ENCODE results near the gene BPIFA3. TPM values are rescaled to one million over a fixed set of nuclear protein-coding genes. Genes with fewer than 3 reads are reported as not detected.

Gene BPIFA3
- total RNA-seq, 1 experiment from 2014 or later = not detected

DNA sequence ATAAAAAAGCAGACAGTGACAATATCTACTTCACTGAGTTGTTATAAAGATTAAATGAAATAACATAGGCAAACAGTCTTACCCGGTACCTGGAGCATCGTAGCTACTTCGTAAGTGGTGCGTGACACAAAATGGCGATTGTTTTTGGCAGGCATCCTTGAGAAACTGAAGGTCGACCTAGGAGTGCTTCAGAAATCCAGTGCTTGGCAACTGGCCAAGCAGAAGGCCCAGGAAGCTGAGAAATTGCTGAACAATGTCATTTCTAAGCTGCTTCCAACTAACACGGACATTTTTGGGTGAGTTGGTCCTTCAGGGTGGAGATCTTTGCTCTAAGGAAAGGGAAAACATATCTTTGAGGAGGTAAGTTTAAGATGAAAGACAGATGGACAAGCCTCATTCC is 44.4 kb upstream of the BPIFA3 start:
- H3K27me3 ChIP-seq (ENCODE audit: insufficient read depth, low read length) = no peaks in the 10 kb centered on the region
- BruUV-seq (replicated peaks) = no TSS peak
- H3K79me2 ChIP-seq (ENCODE audit: insufficient read depth, low read length) = no peaks in the 10 kb centered on the region
- H4K20me1 ChIP-seq (ENCODE audit: insufficient read depth) = no peaks in the 10 kb centered on the region
- ATAC-seq (no peak), DNase-seq (ENCODE audit: low read depth, low spot score) (no peak)
- H3K4me1 ChIP-seq (ENCODE audit: control insufficient read depth in 1 of 2, insufficient read depth in 2 of 2, low read length in 2 of 2) = no peaks in the 10 kb centered on the region; a peak in 1 of 4 replicates
- no peak overlapping the region for H3K4me3 ChIP-seq (replicated peaks in 1 of 2; ENCODE audit: low read depth in 1 of 2, low read length in 2 of 2)
- H3K9ac ChIP-seq (ENCODE audit: low read length) = no peak overlapping the region
- peaks cover 0 to 5% of the 10 kb centered on the region in 2 experiments; a peak in 1 of 4 replicates for H3K9me3 ChIP-seq (ENCODE audit: control insufficient read depth in 1 of 2, insufficient read depth in 1 of 2, low read depth in 1 of 2, low read length in 2 of 2)
- no peak overlapping the region for H2AFZ ChIP-seq (ENCODE audit: low read depth, low read length, poor library complexity, severe bottlenecking)
- no peak overlapping the region for H3K4me2 ChIP-seq (ENCODE audit: low read length)
- TF ChIP-seq REST (IDR thresholded peaks at IDR 0.05; ENCODE audit: low read depth) (no peak), SP1 (IDR thresholded peaks at IDR 0.05; ENCODE audit: low read depth) (no peak)
- no peaks in the 10 kb centered on the region for H3K9me2 ChIP-seq (ENCODE audit: insufficient read depth)
- POLR2A ChIA-PET = no interaction called here
- H3K36me3 ChIP-seq (ENCODE audit: control insufficient read depth in 1 of 2, insufficient read depth in 2 of 2, low read length in 2 of 2) = no peaks in the 10 kb centered on the region
- no peak overlapping the region for H3K27ac ChIP-seq (ENCODE audit: low read depth, low read length)
- CTCF ChIA-PET = no interaction called here
- RAD21 ChIA-PET (ENCODE audit: low non-redundant PET in 1 of 2, low total read pairs in 2 of 2, uncharacterized antibody in 2 of 2, unreplicated experiment in 2 of 2) = no interaction called here
- intact Hi-C loops (cut with micrococcal nuclease) = no loop called here

DNA sequence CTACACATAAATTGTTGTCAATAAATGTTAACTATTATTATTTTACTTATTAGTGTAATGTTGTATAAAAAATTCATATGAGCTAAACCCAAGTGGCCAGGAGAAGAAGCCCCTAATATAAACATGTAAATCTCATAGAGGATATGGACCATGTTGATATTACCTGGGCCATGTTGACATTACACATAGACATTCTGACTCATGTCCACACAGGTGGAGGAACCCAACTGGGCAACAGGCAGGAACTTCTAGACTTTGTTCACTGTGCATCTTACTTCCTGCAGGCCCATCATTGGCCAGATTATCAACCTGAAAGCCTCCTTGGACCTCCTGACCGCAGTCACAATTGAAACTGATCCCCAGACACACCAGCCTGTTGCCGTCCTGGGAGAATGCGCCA is 42.0 kb upstream of the BPIFA3 start:
- intact Hi-C loops (cut with micrococcal nuclease) = no loop called here
- Histone ChIP-seq H3K9me2 (ENCODE audit: insufficient read depth) (no peaks in the 10 kb centered on the region), H3K9me3 (ENCODE audit: control insufficient read depth in 1 of 2, insufficient read depth in 1 of 2, low read depth in 1 of 2, low read length in 2 of 2) (no peaks in the 10 kb centered on the region), H3K27me3 (ENCODE audit: insufficient read depth, low read length) (no peaks in the 10 kb centered on the region), H3K36me3 (ENCODE audit: control insufficient read depth in 1 of 2, insufficient read depth in 2 of 2, low read length in 2 of 2) (no peaks in the 10 kb centered on the region), H3K79me2 (ENCODE audit: insufficient read depth, low read length) (no peaks in the 10 kb centered on the region), H4K20me1 (ENCODE audit: insufficient read depth) (no peaks in the 10 kb centered on the region), H3K4me2 (ENCODE audit: low read length) (no peak overlapping the region), H2AFZ (ENCODE audit: low read depth, low read length, poor library complexity, severe bottlenecking) (no peak overlapping the region), H3K4me1 (ENCODE audit: control insufficient read depth in 1 of 2, insufficient read depth in 2 of 2, low read length in 2 of 2) (peaks cover 14 to 17% of the 10 kb centered on the region in 2 experiments; a peak in 3 of 4 replicates), H3K9ac (ENCODE audit: low read length) (no peak overlapping the region), H3K27ac (ENCODE audit: low read depth, low read length) (no peak overlapping the region), H3K4me3 (replicated peaks in 1 of 2; ENCODE audit: low read depth in 1 of 2, low read length in 2 of 2) (no peak overlapping the region)
- ChIA-PET CTCF (no interaction called here), POLR2A (no interaction called here), RAD21 (ENCODE audit: low non-redundant PET in 1 of 2, low total read pairs in 2 of 2, uncharacterized antibody in 2 of 2, unreplicated experiment in 2 of 2) (no interaction called here)
- no TSS peak for BruUV-seq (replicated peaks)
- no peak for ATAC-seq
- DNase-seq (ENCODE audit: low read depth, low spot score) = no peak
- TF ChIP-seq SP1 (IDR thresholded peaks at IDR 0.05; ENCODE audit: low read depth) = no peak
- no peak for TF ChIP-seq EZH2phosphoT487 (IDR thresholded peaks at IDR 0.05; ENCODE audit: borderline replicate concordance)
- no peak for TF ChIP-seq YY1 (IDR thresholded peaks at IDR 0.05; ENCODE audit: extremely low read depth, insufficient replicate concordance, low read depth, low read length)
- no peak for TF ChIP-seq TCF7L2 (IDR thresholded peaks at IDR 0.05; ENCODE audit: borderline replicate concordance, extremely low read depth, insufficient read depth, insufficient read length)
- no peak for TF ChIP-seq POLR2A (IDR thresholded peaks at IDR 0.05; ENCODE audit: borderline replicate concordance, extremely low read depth, insufficient read depth, insufficient read length)
- TF ChIP-seq, protein P1, sequence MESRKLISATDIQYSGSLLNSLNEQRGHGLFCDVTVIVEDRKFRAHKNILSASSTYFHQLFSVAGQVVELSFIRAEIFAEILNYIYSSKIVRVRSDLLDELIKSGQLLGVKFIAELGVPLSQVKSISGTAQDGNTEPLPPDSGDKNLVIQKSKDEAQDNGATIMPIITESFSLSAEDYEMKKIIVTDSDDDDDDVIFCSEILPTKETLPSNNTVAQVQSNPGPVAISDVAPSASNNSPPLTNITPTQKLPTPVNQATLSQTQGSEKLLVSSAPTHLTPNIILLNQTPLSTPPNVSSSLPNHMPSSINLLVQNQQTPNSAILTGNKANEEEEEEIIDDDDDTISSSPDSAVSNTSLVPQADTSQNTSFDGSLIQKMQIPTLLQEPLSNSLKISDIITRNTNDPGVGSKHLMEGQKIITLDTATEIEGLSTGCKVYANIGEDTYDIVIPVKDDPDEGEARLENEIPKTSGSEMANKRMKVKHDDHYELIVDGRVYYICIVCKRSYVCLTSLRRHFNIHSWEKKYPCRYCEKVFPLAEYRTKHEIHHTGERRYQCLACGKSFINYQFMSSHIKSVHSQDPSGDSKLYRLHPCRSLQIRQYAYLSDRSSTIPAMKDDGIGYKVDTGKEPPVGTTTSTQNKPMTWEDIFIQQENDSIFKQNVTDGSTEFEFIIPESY (IDR thresholded peaks at IDR 0.05; ENCODE audit: extremely low read depth, insufficient replicate concordance, low read length) = no peak
- TF ChIP-seq REST (IDR thresholded peaks at IDR 0.05; ENCODE audit: low read depth) = no peak
- TF ChIP-seq CEBPB (IDR thresholded peaks at IDR 0.05; ENCODE audit: low read depth) = no peak
- no peak for TF ChIP-seq POLR2AphosphoS5 (IDR thresholded peaks at IDR 0.05; ENCODE audit: low read depth, low read length)

Measured in HCT116 (cell line).